PC-3 (cell line): Measurements from ENCODE around the gene ABCG5. TPM values are rescaled to one million over a fixed set of nuclear protein-coding genes. Genes with fewer than 3 reads are reported as not detected.

Source experiments
- ATAC-seq: fragments of 200-7000 bp; cut with Tn5 transposase; 2 replicates; pipeline ENCODE4 v1.9.1; 2020; ENCODE audit warnings: mild to moderate bottlenecking, moderate library complexity
- BruUV-seq: library from RNA; stranded (reverse); fragments of 400-500 nt; replicated peaks from 2 replicates; lab custom pipeline; 2021; lab: Mats Ljungman, UMichigan
- CTCF ChIA-PET: fragments of 300-600 bp; sonication (Branson Sonifier 250); formaldehyde crosslinking; loops from one replicate; lab custom pipeline; 2022; ENCODE audit warnings: antibody characterized with exemption; lab: Charles Lee
- POLR2A ChIA-PET: fragments of 300-600 bp; sonication (Branson Sonifier 250); formaldehyde crosslinking; loops from one replicate; lab custom pipeline; 2022; ENCODE audit warnings: antibody characterized with exemption; ENCODE audit not compliant: unreplicated experiment; lab: Charles Lee
- DNase-seq: peaks from one replicate; pipeline ENCODE4 v3.0.0-alpha.2; 2015
- H2AFZ ChIP-seq: fragments of 300-600 bp; sonication (generic); 2 replicates; pipeline ENCODE4 v1.6.0; 2016; ENCODE audit warnings: antibody characterized with exemption, low read length
- H3F3A ChIP-seq: fragments of 300-600 bp; sonication (generic); one replicate; pipeline ENCODE4 v1.6.0; 2017; ENCODE audit warnings: antibody characterized with exemption, low read length, control low read depth, mild to moderate bottlenecking; ENCODE audit not compliant: unreplicated experiment
- H3K27ac ChIP-seq: fragments of 300-600 bp; sonication (generic); 2 replicates; pipeline ENCODE4 v1.5.1; 2016; ENCODE audit warnings: mild to moderate bottlenecking, low read length
- H3K27me3 ChIP-seq: fragments of 300-600 bp; sonication (generic); 2 replicates; pipeline ENCODE4 v1.6.1; 2016; ENCODE audit warnings: low read length, mixed read lengths
- H3K36me3 ChIP-seq: fragments of 300-600 bp; sonication (generic); 2 replicates; pipeline ENCODE4 v1.6.1; 2016; ENCODE audit warnings: low read depth, mixed run types, low read length, mixed read lengths
- H3K4me1 ChIP-seq: fragments of 300-600 bp; sonication (generic); 2 replicates; pipeline ENCODE4 v1.5.1; 2016; ENCODE audit warnings: low read length; ENCODE audit not compliant: insufficient read depth
- H3K4me2 ChIP-seq: fragments of 300-600 bp; sonication (generic); 2 replicates; pipeline ENCODE4 v1.6.0; 2016; ENCODE audit warnings: low read length
- H3K4me3 ChIP-seq: fragments of 300-600 bp; sonication (generic); 2 replicates; pipeline ENCODE4 v1.5.1; 2016; ENCODE audit warnings: mild to moderate bottlenecking, low read length, mixed read lengths
- H3K79me2 ChIP-seq: fragments of 300-600 bp; sonication (generic); 2 replicates; pipeline ENCODE4 v1.6.1; 2017; ENCODE audit warnings: low read length, mixed read lengths
- H3K9ac ChIP-seq: fragments of 300-600 bp; sonication (generic); 2 replicates; pipeline ENCODE4 v1.6.0; 2016; ENCODE audit warnings: mild to moderate bottlenecking, low read length
- H3K9me2 ChIP-seq: fragments of 300-600 bp; sonication (generic); replicated peaks from 2 replicates; pipeline ENCODE4 v1.6.1; 2016; ENCODE audit warnings: mixed run types, low read length, mixed read lengths
- H3K9me3 ChIP-seq: fragments of 300-600 bp; sonication (generic); 2 replicates; pipeline ENCODE4 v1.6.1; 2016; ENCODE audit warnings: low read length, mixed read lengths
- H4K20me1 ChIP-seq: fragments of 300-600 bp; sonication (generic); 2 replicates; pipeline ENCODE4 v1.6.1; 2016; ENCODE audit warnings: low read length, mixed read lengths
- CTCF ChIP-seq: fragments of 300-600 bp; sonication (generic); conservative IDR thresholded peaks from 2 replicates; pipeline ENCODE4 v1.5.1; 2017; ENCODE audit warnings: antibody characterized with exemption, low read depth, mild to moderate bottlenecking, low read length
- EZH2 ChIP-seq: fragments of 300-600 bp; sonication (generic); IDR thresholded peaks from one replicate; pipeline ENCODE4 v1.6.1; 2017; ENCODE audit warnings: antibody characterized with exemption, mild to moderate bottlenecking, low read length; ENCODE audit not compliant: unreplicated experiment
- EZH2phosphoT487 ChIP-seq: fragments of 300-600 bp; sonication (generic); IDR thresholded peaks from 2 replicates; pipeline ENCODE4 v1.6.1; 2018; ENCODE audit warnings: mild to moderate bottlenecking, antibody characterized with exemption, low read length, borderline replicate concordance
- intact Hi-C: fragments of 100-400 bp; cut with micrococcal nuclease; formaldehyde crosslinking; loops from 2 replicates; pipeline ENCODE4 v1.9.0; 2023
- total RNA-seq: library from RNA; depleted of rRNA; stranded (reverse); fragments of >200 nt; gene quantifications from 2 replicates; pipeline ENCODE4 v1.2.3, GENCODE V29; 2014

Gene ABCG5
- total RNA-seq, 1 experiment from 2014 or later = not detected

GRCh38 chr2:43877782-43878464, 39.3 kb upstream of the ABCG5 start:
- intact Hi-C loops = loop anchor here (5.0 kb wide), 1 partner anchor 266 kb away; no protein-coding TSS in a partner anchor
- ChIA-PET POLR2A (interaction anchor here (0.6 kb wide), 1 partner anchor 891 kb away, joined by 10 read pairs; no protein-coding TSS in a partner anchor), CTCF (interaction anchor here (0.5 to 1.0 kb wide), 3 partner anchors 148 to 368 kb away, joined by 3 to 12 read pairs (median 3); no protein-coding TSS in a partner anchor)
- Histone ChIP-seq H3K79me2 (no peaks in the 10 kb centered on the region), H3K27ac (no peak overlapping the region), H2AFZ (no peak overlapping the region), H3K4me3 (no peak overlapping the region), H4K20me1 (no peaks in the 10 kb centered on the region), H3K27me3 (no peaks in the 10 kb centered on the region), H3K4me1 (no peaks in the 10 kb centered on the region), H3K9me2 (no peaks in the 10 kb centered on the region), H3K4me2 (peak overlapping the region; percentile 46), H3K9me3 (no peaks in the 10 kb centered on the region), H3F3A (no peaks in the 10 kb centered on the region), H3K36me3 (no peaks in the 10 kb centered on the region), H3K9ac (no peak overlapping the region)
- peak; percentile 87 for ATAC-seq
- no TSS peak for BruUV-seq
- peak; percentile 81 for DNase-seq
- TF ChIP-seq CTCF = peak; percentile 94
- no peak for TF ChIP-seq EZH2phosphoT487

GRCh38 chr2:43874776-43875451, 36.3 kb upstream of the ABCG5 start:
- Histone ChIP-seq H3K36me3 (no peaks in the 10 kb centered on the region), H3K79me2 (no peaks in the 10 kb centered on the region), H3K9me3 (no peaks in the 10 kb centered on the region), H3F3A (no peaks in the 10 kb centered on the region), H3K4me1 (no peaks in the 10 kb centered on the region), H3K9ac (no peak overlapping the region), H2AFZ (no peak overlapping the region), H3K4me2 (no peak overlapping the region), H3K27me3 (peaks cover 14% of the 10 kb centered on the region), H3K9me2 (no peaks in the 10 kb centered on the region), H3K4me3 (no peak overlapping the region), H4K20me1 (no peaks in the 10 kb centered on the region), H3K27ac (no peak overlapping the region)
- ChIA-PET POLR2A (no interaction called here), CTCF (no interaction called here)
- no TSS peak for BruUV-seq
- no peak for TF ChIP-seq EZH2phosphoT487
- TF ChIP-seq EZH2 = no peak
- TF ChIP-seq CTCF = no peak
- intact Hi-C loops = loop anchor here (5.0 kb wide), 1 partner anchor 263 kb away; no protein-coding TSS in a partner anchor
- ATAC-seq (no peak), DNase-seq (no peak)

GRCh38 chr2:43872151-43872550, 33.5 kb upstream of the ABCG5 start:
- H2AFZ ChIP-seq = no peak overlapping the region
- H3F3A ChIP-seq = no peaks in the 10 kb centered on the region
- H3K36me3 ChIP-seq = no peaks in the 10 kb centered on the region
- no TSS peak for BruUV-seq
- H3K4me2 ChIP-seq = no peak overlapping the region
- H3K27ac ChIP-seq = no peak overlapping the region
- H3K79me2 ChIP-seq = no peaks in the 10 kb centered on the region
- H3K4me3 ChIP-seq = no peak overlapping the region
- peaks cover 41% of the 10 kb centered on the region for H3K27me3 ChIP-seq
- H4K20me1 ChIP-seq = no peaks in the 10 kb centered on the region
- ChIA-PET CTCF (no interaction called here), POLR2A (no interaction called here)
- no peak overlapping the region for H3K9ac ChIP-seq
- DNase-seq (no peak), ATAC-seq (no peak)
- TF ChIP-seq EZH2phosphoT487 (no peak), EZH2 (no peak), CTCF (no peak)
- H3K9me2 ChIP-seq = no peaks in the 10 kb centered on the region
- no peaks in the 10 kb centered on the region for H3K4me1 ChIP-seq
- intact Hi-C loops = no loop called here
- H3K9me3 ChIP-seq = no peaks in the 10 kb centered on the region
